Psoas muscle (tissue), 8 donors: ENCODE data around the gene SPON1. TPM values are rescaled to one million over a fixed set of nuclear protein-coding genes. Genes with fewer than 3 reads are reported as not detected.

Experiments used
- ATAC-seq, 4 donors: fragments of 200-7000 bp; cut with Tn5 transposase; one replicate each; pipeline ENCODE4 v1.9.1; 2020; ENCODE audit warnings: moderate library complexity in 3 of 4, mild to moderate bottlenecking in 2 of 4
- DNase-seq, 2 donors: peaks; one replicate each; pipeline ENCODE4 v3.0.0-alpha.2; 2020
- H3K27ac ChIP-seq: fragments of 200-600 bp; one replicate; pipeline ENCODE4 v1.8.0; 2022
- H3K27me3 ChIP-seq, 3 donors: fragments of 200-600 bp in 1 of 3; one replicate each; pipeline versions ENCODE4 v1.6.1 to v1.8.0; 2013 to 2022; ENCODE audit warnings: low read length in 2 of 3, mild to moderate bottlenecking in 2 of 3, moderate library complexity in 1 of 3; ENCODE audit not compliant: insufficient read depth in 3 of 3
- H3K36me3 ChIP-seq, 2 donors: fragments of 200-600 bp in 1 of 2; one replicate each; pipeline versions ENCODE4 v1.6.1 to v1.8.0; 2013 to 2022; ENCODE audit warnings: low read depth in 1 of 2, mild to moderate bottlenecking in 1 of 2, moderate library complexity in 1 of 2; ENCODE audit not compliant: insufficient read depth in 1 of 2
- H3K4me1 ChIP-seq: fragments of 200-600 bp; one replicate; pipeline ENCODE4 v1.8.0; 2022
- H3K4me3 ChIP-seq: fragments of 200-600 bp; one replicate; pipeline ENCODE4 v1.8.0; 2022; ENCODE audit warnings: mild to moderate bottlenecking
- H3K9me3 ChIP-seq: fragments of 200-600 bp; one replicate; pipeline ENCODE4 v1.8.0; 2022
- CTCF ChIP-seq: fragments of 200-600 bp; IDR thresholded peaks from one replicate; pipeline ENCODE4 v1.8.0; 2022; ENCODE audit warnings: antibody characterized with exemption
- WGBS, 3 donors: extraction: QIAGEN DNeasy Blood & Tissue Kit; methylation state at CpG; one replicate each; pipeline versions ENCODE4 v1.1.6 to v1.1.7; 2013; 5-methylcytosine and 5-hydroxymethylcytosine counted together
- intact Hi-C, 2 donors: fragments of 100-400 bp; cut with DNase I; formaldehyde crosslinking; loops; one replicate each; pipeline versions ENCODE4 v1.11.0 to v1.14.2; 2022
- polyA plus RNA-seq, 3 donors: library from polyadenylated mRNA; stranded (reverse); fragments of 200-250 nt; gene quantifications; one replicate each; pipeline ENCODE4 v1.2.3, GENCODE V29; 2013
- total RNA-seq, 4 donors: library from RNA; stranded (reverse); fragmentation: NEBNext Ultra II Directional in 2 of 4; extraction: Animal tissue kit (Norgen Biotek cat#: 25700) in 2 of 4; gene quantifications; one replicate each; pipeline versions ENCODE4 v1.2.1 to v1.2.4, GENCODE V29; 2021 to 2023
- donor health status: healthy with polysubstance abuse.
- donor health status: DM: no; HTN: no; CAD: no; lungs with moderate emphysema.
- donor health status: Bipolar disorder and iron deficiency.
- donor health status: healthy.
- donor health status: DM: yes; HTN: yes; CAD: no.
- donor health status: DM: no; HTN: no; CAD: no.
- donor health status: DM: no; HTN: no; CAD: no.
- donor health status: DM: yes; HTN: yes; CAD: no.

Gene SPON1
- total and polyA plus RNA-seq, 7 donors = 0.24 to 1.6 (median 1.2) TPM

- peak; percentile 33 to 63 for DNase-seq
- peak; percentile 81 to 89 (median 84) for ATAC-seq
- H3K4me1 ChIP-seq = peaks cover 56% of the 10 kb centered on the region
- peak; percentile 83 for TF ChIP-seq CTCF
- no peaks in the 10 kb centered on the region for H3K27me3 ChIP-seq
- intact Hi-C loops = loop anchor here (1.0 to 5.0 kb wide), 2 partner anchors 152 to 155 kb away; no protein-coding TSS in a partner anchor
- 37 to 42% (median 38%) methylated on average over 6 of the region's 6 CpGs for WGBS, 3 donors
- no peaks in the 10 kb centered on the region for H3K9me3 ChIP-seq
- no peak overlapping the region for H3K4me3 ChIP-seq
- H3K27ac ChIP-seq = no peak overlapping the region
- no peaks in the 10 kb centered on the region for H3K36me3 ChIP-seq
Measured at GRCh38 chr11:14300661-14301304, 338.3 kb downstream of the SPON1 start.

DNA sequence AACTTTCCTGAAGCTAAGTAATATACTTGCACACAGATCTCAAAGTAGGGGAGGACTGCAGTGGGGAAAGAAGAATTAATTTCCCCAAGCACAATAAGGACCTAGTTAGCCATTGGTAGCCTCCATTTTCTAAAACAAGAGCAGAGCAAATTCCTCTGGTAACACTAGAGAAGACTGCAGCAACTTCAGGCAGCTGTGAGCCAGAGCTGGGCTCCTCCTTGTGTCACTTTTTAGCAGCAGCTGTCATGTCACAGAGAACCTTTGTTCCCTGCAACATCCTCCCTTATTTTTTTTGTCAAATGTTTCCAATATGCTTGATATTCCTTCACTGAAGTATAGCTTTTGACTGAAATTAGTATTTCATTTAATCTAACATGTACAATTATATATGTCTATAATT lies 342.1 kb downstream of the SPON1 start:
- Histone ChIP-seq H3K27ac (peak overlapping the region; percentile 15), H3K9me3 (no peaks in the 10 kb centered on the region), H3K36me3 (no peaks in the 10 kb centered on the region), H3K27me3 (no peaks in the 10 kb centered on the region), H3K4me1 (peaks cover 64% of the 10 kb centered on the region), H3K4me3 (no peak overlapping the region)
- intact Hi-C loops = loop anchor here in 1 of 2 donors (5.0 kb wide), 1 partner anchor 148 kb away; no protein-coding TSS in a partner anchor
- no peak for DNase-seq
- no peak for TF ChIP-seq CTCF
- peak; percentile 49 to 69 (median 61) for ATAC-seq

- ATAC-seq (no peak), DNase-seq (no peak)
- no peaks in the 10 kb centered on the region for H3K36me3 ChIP-seq
- 97 to 99% (median 97%) methylated on average over 7 of the region's 7 CpGs for WGBS, 3 donors
- H3K9me3 ChIP-seq = no peaks in the 10 kb centered on the region
- no peak overlapping the region for H3K4me3 ChIP-seq
- intact Hi-C loops = loop anchor here (5.0 kb wide), 3 partner anchors 42 to 132 kb away; partner anchors contain the start of gene RRAS2 (in 1 of the 2)
- H3K4me1 ChIP-seq = peaks cover 65% of the 10 kb centered on the region
- no peak overlapping the region for H3K27ac ChIP-seq
- TF ChIP-seq CTCF = no peak
- no peaks in the 10 kb centered on the region for H3K27me3 ChIP-seq
Measured at GRCh38 chr11:14305649-14306048, 343.1 kb downstream of the SPON1 start.

DNA sequence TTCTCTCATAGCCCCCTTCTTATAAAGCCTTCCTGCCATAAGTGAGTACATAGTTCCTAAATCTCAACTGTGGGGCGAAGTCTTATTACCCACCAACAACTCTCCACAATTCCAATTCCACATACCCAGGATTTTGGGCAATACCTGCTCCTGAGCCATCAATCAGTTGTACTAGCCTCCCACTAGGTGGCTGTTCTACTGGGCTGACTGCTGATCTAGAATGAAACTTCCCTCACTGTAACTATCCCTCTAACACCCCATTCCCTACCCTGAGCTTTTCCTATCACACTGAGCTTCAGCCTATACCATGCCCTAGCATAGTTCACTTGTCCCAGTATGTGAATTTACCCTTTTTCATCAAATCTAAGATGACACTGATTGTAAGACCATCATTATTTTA lies 344.0 kb downstream of the SPON1 start:
- no peak for ATAC-seq

More for the DNA sequence above, 344.0 kb downstream of the SPON1 start:
- DNase-seq = no peak
- no peak overlapping the region for H3K4me3 ChIP-seq
- H3K27me3 ChIP-seq = no peaks in the 10 kb centered on the region
- intact Hi-C loops = loop anchor here (5.0 kb wide), 3 partner anchors 41 to 131 kb away; partner anchors contain the start of gene RRAS2 (in 1 of the 2)
- H3K27ac ChIP-seq = no peak overlapping the region
- WGBS, 3 donors = 95 to 100% (median 97%) methylated on average over 1 of the region's 1 CpG
- H3K4me1 ChIP-seq = peaks cover 59% of the 10 kb centered on the region
- H3K36me3 ChIP-seq = no peaks in the 10 kb centered on the region
- TF ChIP-seq CTCF = no peak
- H3K9me3 ChIP-seq = no peaks in the 10 kb centered on the region
